Measurements from ENCODE around the gene COX7A1. TPM values are rescaled to one million over a fixed set of nuclear protein-coding genes. Genes with fewer than 3 reads are reported as not detected.

The COX7A1 gene
- total and polyA plus RNA-seq, 2 experiments from 2014 or later = 8.4 to 93.2 TPM

DNA sequence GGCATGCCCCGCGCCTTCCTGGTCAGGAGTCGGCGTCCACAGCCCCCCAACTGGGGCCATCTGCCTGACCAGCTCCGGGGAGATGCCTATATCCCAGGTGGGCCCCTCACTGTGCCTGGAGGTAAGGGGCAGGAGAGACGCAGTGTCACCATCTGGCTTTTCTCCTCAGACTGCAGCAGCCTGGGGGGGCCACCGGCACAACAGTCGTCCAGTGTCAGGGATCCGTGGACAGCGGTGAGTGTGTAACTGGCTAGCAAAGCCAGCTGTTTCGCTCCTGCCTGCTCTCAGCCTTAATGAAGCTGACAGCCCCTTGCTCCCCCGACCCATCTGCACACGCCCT is 41.1 kb downstream of the COX7A1 start:
- Histone ChIP-seq H3F3A (ENCODE audit: insufficient read depth) (no peaks in the 10 kb centered on the region), H4K20me1 (ENCODE audit: insufficient read depth) (no peaks in the 10 kb centered on the region)
- WGBS, 2 experiments (ENCODE audit: low coverage in 1 of 2, low lambda C conversion rate in 2 of 2, missing lambda C conversion rate in 2 of 2) = 88 to 90% methylated on average over 13 of the region's 13 CpGs

GRCh38 chr19:36110487-36111199 is 41.6 kb downstream of the COX7A1 start, which contains the start of gene OVOL3:
Gene OVOL3, plus strand, starts transcription at chr19:36111143. Its CDS starts 60 bp downstream, at chr19:36111203.
- DNase-seq = no peak
- Histone ChIP-seq H3K4me1 (ENCODE audit: insufficient read depth) (no peaks in the 10 kb centered on the region), H3K9me2 (ENCODE audit: insufficient read depth) (no peaks in the 10 kb centered on the region), H4K20me1 (ENCODE audit: insufficient read depth) (no peaks in the 10 kb centered on the region), H3K9ac (no peak within 1 kb of the TSS), H3K27ac (no peak within 1 kb of the TSS), H3K27me3 (replicated peaks; ENCODE audit: insufficient read depth) (no peaks in the 10 kb centered on the region), H2AFZ (no peak within 1 kb of the TSS), H3K79me2 (ENCODE audit: insufficient read depth) (peaks cover 11% of the 10 kb centered on the region; the same call in 1 of the 2 replicates), H3K36me3 (ENCODE audit: low read depth) (no peaks in the 10 kb centered on the region), H3K4me2 (ENCODE audit: unreplicated experiment) (no peak within 1 kb of the TSS), H3K9me3 (ENCODE audit: low read depth) (no peaks in the 10 kb centered on the region), H3F3A (ENCODE audit: insufficient read depth) (no peaks in the 10 kb centered on the region), H3K4me3 (no peak within 1 kb of the TSS)
- TF ChIP-seq EZH2 (IDR thresholded peaks at IDR 0.05; ENCODE audit: insufficient read depth, poor library complexity, severe bottlenecking) = no peak
- TF ChIP-seq EZH2phosphoT487 (IDR thresholded peaks at IDR 0.05; ENCODE audit: insufficient read depth, low read depth) = no peak
- in situ Hi-C loops (cut with MboI) = no loop called here
- 83 to 100% methylated on average over 1 of the region's 1 CpG for WGBS, 2 experiments (ENCODE audit: low coverage in 1 of 2, low lambda C conversion rate in 2 of 2, missing lambda C conversion rate in 2 of 2)

More for the DNA sequence above, 41.1 kb downstream of the COX7A1 start:
- Histone ChIP-seq H3K27ac (no peak overlapping the region), H3K27me3 (replicated peaks; ENCODE audit: insufficient read depth) (no peaks in the 10 kb centered on the region), H3K36me3 (ENCODE audit: low read depth) (no peaks in the 10 kb centered on the region), H3K4me2 (ENCODE audit: unreplicated experiment) (no peak overlapping the region), H3K9ac (no peak overlapping the region), H3K4me1 (ENCODE audit: insufficient read depth) (peaks cover 1% of the 10 kb centered on the region; the same call in 1 of the 2 replicates), H2AFZ (no peak overlapping the region), H3K79me2 (ENCODE audit: insufficient read depth) (peaks cover 17% of the 10 kb centered on the region), H3K9me2 (ENCODE audit: insufficient read depth) (no peaks in the 10 kb centered on the region), H3K4me3 (no peak overlapping the region), H3K9me3 (ENCODE audit: low read depth) (no peaks in the 10 kb centered on the region)
- TF ChIP-seq EZH2 (IDR thresholded peaks at IDR 0.05; ENCODE audit: insufficient read depth, poor library complexity, severe bottlenecking) (no peak), EZH2phosphoT487 (IDR thresholded peaks at IDR 0.05; ENCODE audit: insufficient read depth, low read depth) (no peak)
- in situ Hi-C loops (cut with MboI) = no loop called here
- no peak for DNase-seq

- DNase-seq = no peak
- no peak overlapping the region for H3K9ac ChIP-seq
- no peaks in the 10 kb centered on the region for H3K27me3 ChIP-seq (replicated peaks; ENCODE audit: insufficient read depth)
- H3K36me3 ChIP-seq (ENCODE audit: low read depth) = no peaks in the 10 kb centered on the region
- H3K79me2 ChIP-seq (ENCODE audit: insufficient read depth) = peaks cover 2% of the 10 kb centered on the region; the same call in 1 of the 2 replicates
- no peaks in the 10 kb centered on the region for H3F3A ChIP-seq (ENCODE audit: insufficient read depth)
- TF ChIP-seq EZH2 (IDR thresholded peaks at IDR 0.05; ENCODE audit: insufficient read depth, poor library complexity, severe bottlenecking) (no peak), EZH2phosphoT487 (IDR thresholded peaks at IDR 0.05; ENCODE audit: insufficient read depth, low read depth) (no peak)
- no peak overlapping the region for H3K4me2 ChIP-seq (ENCODE audit: unreplicated experiment)
- no peaks in the 10 kb centered on the region for H3K9me3 ChIP-seq (ENCODE audit: low read depth)
- 92 to 94% methylated on average over 3 of the region's 3 CpGs for WGBS, 2 experiments (ENCODE audit: low coverage in 1 of 2, low lambda C conversion rate in 2 of 2, missing lambda C conversion rate in 2 of 2)
- H3K27ac ChIP-seq = no peak overlapping the region
- H4K20me1 ChIP-seq (ENCODE audit: insufficient read depth) = no peaks in the 10 kb centered on the region
- no peaks in the 10 kb centered on the region for H3K4me1 ChIP-seq (ENCODE audit: insufficient read depth)
- no peaks in the 10 kb centered on the region for H3K9me2 ChIP-seq (ENCODE audit: insufficient read depth)
- H2AFZ ChIP-seq = no peak overlapping the region
- no peak overlapping the region for H3K4me3 ChIP-seq
- in situ Hi-C loops (cut with MboI) = no loop called here
These were observed 43.6 kb downstream of the COX7A1 start for GRCh38 chr19:36108684-36109083.

DNA sequence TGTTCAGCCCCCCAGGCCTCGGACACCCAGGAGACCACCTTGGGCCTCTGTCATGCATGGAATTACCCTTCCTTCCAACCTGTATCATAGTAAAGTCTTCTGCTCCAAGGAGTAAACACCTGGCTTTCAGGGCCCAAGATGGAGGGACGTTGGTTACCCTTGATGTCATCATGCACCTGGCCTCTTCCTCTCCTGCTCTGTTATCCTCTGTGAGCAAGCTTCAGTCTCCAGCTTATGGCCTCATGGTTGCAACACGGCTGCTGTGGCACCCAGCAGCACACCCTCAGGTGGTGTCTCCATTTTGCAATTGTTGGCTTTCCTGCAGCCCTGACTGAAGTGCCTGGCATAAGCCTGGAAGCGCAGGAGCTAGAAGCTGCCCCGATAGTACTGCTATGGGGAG is 45.3 kb downstream of the COX7A1 start:
- in situ Hi-C loops (cut with MboI) = no loop called here
- WGBS, 2 experiments (ENCODE audit: low coverage in 1 of 2, low lambda C conversion rate in 2 of 2, missing lambda C conversion rate in 2 of 2) = 99% methylated on average over 5 of the region's 5 CpGs
- TF ChIP-seq EZH2 (IDR thresholded peaks at IDR 0.05; ENCODE audit: insufficient read depth, poor library complexity, severe bottlenecking) = no peak
- no peak for TF ChIP-seq EZH2phosphoT487 (IDR thresholded peaks at IDR 0.05; ENCODE audit: insufficient read depth, low read depth)
- H3K27ac ChIP-seq = no peak overlapping the region
- H3K79me2 ChIP-seq (ENCODE audit: insufficient read depth) = no peaks in the 10 kb centered on the region
- H3K27me3 ChIP-seq (replicated peaks; ENCODE audit: insufficient read depth) = no peaks in the 10 kb centered on the region
- no peak overlapping the region for H2AFZ ChIP-seq
- H3K9me3 ChIP-seq (ENCODE audit: low read depth) = no peaks in the 10 kb centered on the region
- H3K9me2 ChIP-seq (ENCODE audit: insufficient read depth) = no peaks in the 10 kb centered on the region
- no peaks in the 10 kb centered on the region for H3F3A ChIP-seq (ENCODE audit: insufficient read depth)
- no peak overlapping the region for H3K4me3 ChIP-seq
- DNase-seq = no peak
- H3K36me3 ChIP-seq (ENCODE audit: low read depth) = no peaks in the 10 kb centered on the region
- no peaks in the 10 kb centered on the region for H4K20me1 ChIP-seq (ENCODE audit: insufficient read depth)
- no peak overlapping the region for H3K4me2 ChIP-seq (ENCODE audit: unreplicated experiment)
- H3K9ac ChIP-seq = no peak overlapping the region
- no peaks in the 10 kb centered on the region for H3K4me1 ChIP-seq (ENCODE audit: insufficient read depth)
